ENCODE results near the gene GAS7. TPM values are rescaled to one million over a fixed set of nuclear protein-coding genes. Genes with fewer than 3 reads are reported as not detected.

GAS7 gene
- total and polyA plus RNA-seq, 2 donors (not counting 1 experiment from before 2014, with no cell fraction given), result 3.4 to 13.6 TPM

- TF ChIP-seq EZH2 (IDR thresholded peaks at IDR 0.05; ENCODE audit: borderline replicate concordance, insufficient read depth, low read depth, low read length, poor library complexity, severe bottlenecking) (no peak), CTCF (IDR thresholded peaks at IDR 0.05) (no peak)
- Histone ChIP-seq H3K27ac (ENCODE audit: low read length in 2 of 2) (no peak overlapping the region), H3K79me2 (ENCODE audit: control insufficient read depth, insufficient read depth, low read length) (no peaks in the 10 kb centered on the region), H2AFZ (ENCODE audit: insufficient read depth, low read depth, low read length, poor library complexity, severe bottlenecking) (no peak overlapping the region), H3K4me2 (replicated peaks; ENCODE audit: low read depth, low read length, poor library complexity, severe bottlenecking) (no peak overlapping the region), H4K20me1 (ENCODE audit: control insufficient read depth, insufficient read depth, low read length, poor library complexity, severe bottlenecking) (no peaks in the 10 kb centered on the region), H3K4me1 (ENCODE audit: control insufficient read depth in 2 of 2, insufficient read depth in 2 of 2, low read length in 2 of 2) (no peaks in the 10 kb centered on the region), H3K9me3 (ENCODE audit: control extremely low read depth in 1 of 3, control insufficient read depth in 2 of 3, insufficient read depth in 1 of 3, low read length in 2 of 3) (no peaks in the 10 kb centered on the region), H3K9ac (ENCODE audit: low read length) (no peak overlapping the region), H3K27me3 (replicated peaks in 1 of 4; ENCODE audit: control extremely low read depth in 1 of 4, control insufficient read depth in 3 of 4, insufficient read depth in 4 of 4, low read length in 3 of 4) (no peaks in the 10 kb centered on the region), H3K36me3 (replicated peaks in 1 of 2; ENCODE audit: control extremely low read depth in 1 of 2, control insufficient read depth in 1 of 2, extremely low read depth in 1 of 2, insufficient read depth in 2 of 2, low read length in 1 of 2) (peaks cover 0 to 2% of the 10 kb centered on the region in 2 experiments), H3K4me3 (ENCODE audit: control extremely low read depth in 1 of 5, extremely low read depth in 1 of 5, insufficient read depth in 1 of 5, low read depth in 2 of 5, low read length in 4 of 5) (no peak overlapping the region)
- ATAC-seq (ENCODE audit: low read depth) (no peak), DNase-seq (no peak)
- POLR2A ChIA-PET, result no interaction called here
- no peaks in the 10 kb centered on the region for H3K4me1 Mint-ChIP-seq
- no peaks in the 10 kb centered on the region for H3K27me3 Mint-ChIP-seq
- H3K9me3 Mint-ChIP-seq (ENCODE audit: insufficient read depth), result no peaks in the 10 kb centered on the region
- WGBS (ENCODE audit: insufficient coverage), result 100% methylated on average over 2 of the region's 3 CpGs
- no peak overlapping the region for H3K4me3 Mint-ChIP-seq
- intact Hi-C loops (cut with micrococcal nuclease), result no loop called here
- CTCF ChIA-PET, result interaction anchor here (0.6 to 1.1 kb wide), 2 partner anchors 11 to 13 kb away, joined by 3 read pairs; no protein-coding TSS in a partner anchor
- no peak overlapping the region for H3K27ac Mint-ChIP-seq
Measured at GRCh38 chr17:9998060-9998459, 200.3 kb downstream of the GAS7 start.

- H3K27me3 Mint-ChIP-seq, result no peaks in the 10 kb centered on the region
- TF ChIP-seq CTCF (IDR thresholded peaks at IDR 0.05) (no peak), EZH2 (IDR thresholded peaks at IDR 0.05; ENCODE audit: borderline replicate concordance, insufficient read depth, low read depth, low read length, poor library complexity, severe bottlenecking) (no peak)
- no peaks in the 10 kb centered on the region for H3K4me1 Mint-ChIP-seq
- H2AFZ ChIP-seq (ENCODE audit: insufficient read depth, low read depth, low read length, poor library complexity, severe bottlenecking), result no peak overlapping the region
- H3K9ac ChIP-seq (ENCODE audit: low read length), result no peak overlapping the region
- intact Hi-C loops (cut with micrococcal nuclease), result no loop called here
- no peak overlapping the region for H3K4me3 Mint-ChIP-seq
- DNase-seq (no peak), ATAC-seq (ENCODE audit: low read depth) (no peak)
- H3K79me2 ChIP-seq (ENCODE audit: control insufficient read depth, insufficient read depth, low read length), result no peaks in the 10 kb centered on the region
- no peak overlapping the region for H3K4me3 ChIP-seq (ENCODE audit: control extremely low read depth in 1 of 5, extremely low read depth in 1 of 5, insufficient read depth in 1 of 5, low read depth in 2 of 5, low read length in 4 of 5)
- peaks cover 0 to 2% of the 10 kb centered on the region in 2 experiments for H3K36me3 ChIP-seq (replicated peaks in 1 of 2; ENCODE audit: control extremely low read depth in 1 of 2, control insufficient read depth in 1 of 2, extremely low read depth in 1 of 2, insufficient read depth in 2 of 2, low read length in 1 of 2)
- ChIA-PET POLR2A (no interaction called here), CTCF (no interaction called here)
- no peaks in the 10 kb centered on the region for H3K9me3 Mint-ChIP-seq (ENCODE audit: insufficient read depth)
- H3K4me2 ChIP-seq (replicated peaks; ENCODE audit: low read depth, low read length, poor library complexity, severe bottlenecking), result no peak overlapping the region
- H4K20me1 ChIP-seq (ENCODE audit: control insufficient read depth, insufficient read depth, low read length, poor library complexity, severe bottlenecking), result no peaks in the 10 kb centered on the region
- no peaks in the 10 kb centered on the region for H3K4me1 ChIP-seq (ENCODE audit: control insufficient read depth in 2 of 2, insufficient read depth in 2 of 2, low read length in 2 of 2)
- no peak overlapping the region for H3K27ac ChIP-seq (ENCODE audit: low read length in 2 of 2)
- no peaks in the 10 kb centered on the region for H3K27me3 ChIP-seq (replicated peaks in 1 of 4; ENCODE audit: control extremely low read depth in 1 of 4, control insufficient read depth in 3 of 4, insufficient read depth in 4 of 4, low read length in 3 of 4)
- no peak overlapping the region for H3K27ac Mint-ChIP-seq
- 94% methylated on average over 3 of the region's 4 CpGs for WGBS (ENCODE audit: insufficient coverage)
- H3K9me3 ChIP-seq (ENCODE audit: control extremely low read depth in 1 of 3, control insufficient read depth in 2 of 3, insufficient read depth in 1 of 3, low read length in 2 of 3), result peaks cover 0 to 5% (median 0%) of the 10 kb centered on the region in 3 donors
Measured at GRCh38 chr17:9994761-9995160, 203.6 kb downstream of the GAS7 start.

Data from B cell (primary cell).